CD14-positive monocyte (primary cell): ENCODE measurements around the gene WDTC1. TPM values are rescaled to one million over a fixed set of nuclear protein-coding genes. Genes with fewer than 3 reads are reported as not detected.
A peak's percentile ranks its signal among the peaks of the same experiment; 100 is the strongest.

Source experiments
- DNase-seq, 3 donors: peaks; one replicate each; pipeline ENCODE4 v3.0.0-alpha.2; 2011 to 2022
- H2AFZ ChIP-seq: 2 replicates; pipeline ENCODE4 v1.6.0; 2012; ENCODE audit warnings: mild to moderate bottlenecking, low read depth, low read length, inconsistent platforms; ENCODE audit not compliant: insufficient read depth, poor library complexity, severe bottlenecking
- H3K27ac ChIP-seq, 2 donors: 1 replicate in 1 of 2; 2 replicates in 1 of 2; pipeline ENCODE4 v1.5.1; 2012 to 2013; ENCODE audit warnings: low read length in 2 of 2, control low read depth in 1 of 2, inconsistent platforms in 1 of 2, low read depth in 1 of 2, mild to moderate bottlenecking in 1 of 2
- H3K27me3 ChIP-seq, 2 donors: one replicate each; pipeline versions ENCODE4 v1.6.0 to v1.6.1; 2011 to 2013; ENCODE audit warnings: low read length in 2 of 2; ENCODE audit not compliant: control insufficient read depth in 2 of 2, insufficient read depth in 2 of 2
- H3K36me3 ChIP-seq, 2 donors: replicated peaks in 1 of 2; 1 replicate in 1 of 2; 2 replicates in 1 of 2; pipeline versions ENCODE4 v1.5.1 to v1.6.1; 2012 to 2013; ENCODE audit warnings: low read length in 2 of 2, control low read depth in 1 of 2, inconsistent platforms in 1 of 2, mild to moderate bottlenecking in 1 of 2; ENCODE audit not compliant: insufficient read depth in 2 of 2, control insufficient read depth in 1 of 2
- H3K4me1 ChIP-seq, 2 donors: 1 replicate in 1 of 2; 2 replicates in 1 of 2; pipeline versions ENCODE4 v1.5.1 to v1.6.1; 2012 to 2013; ENCODE audit warnings: low read length in 2 of 2, control low read depth in 1 of 2, inconsistent platforms in 1 of 2, mild to moderate bottlenecking in 1 of 2, moderate library complexity in 1 of 2; ENCODE audit not compliant: insufficient read depth in 2 of 2, control insufficient read depth in 1 of 2
- H3K4me2 ChIP-seq: replicated peaks from 2 replicates; pipeline ENCODE3; 2012; ENCODE audit warnings: low read length, moderate library complexity, mild to moderate bottlenecking; ENCODE audit not compliant: poor library complexity, severe bottlenecking; ENCODE audit errors: extremely low read depth
- H3K4me3 ChIP-seq, 3 experiments: fragments of 200-600 bp in 1 of 3; sonication (generic) in 1 of 3; replicated peaks in 1 of 3; 1 replicate in 2 of 3; 2 replicates in 1 of 3; pipeline ENCODE4 v1.5.1; 2011 to 2013; ENCODE audit warnings: low read length in 3 of 3, mild to moderate bottlenecking in 3 of 3, control low read depth in 2 of 3, low read depth in 2 of 3, inconsistent platforms in 1 of 3, moderate library complexity in 1 of 3
- H3K79me2 ChIP-seq: 2 replicates; pipeline ENCODE4 v1.6.0; 2012; ENCODE audit warnings: mild to moderate bottlenecking, control low read depth, inconsistent platforms, low read length, moderate library complexity; ENCODE audit not compliant: insufficient read depth
- H3K9ac ChIP-seq: 2 replicates; pipeline ENCODE4 v1.6.0; 2017; ENCODE audit warnings: low read length, mild to moderate bottlenecking; ENCODE audit not compliant: insufficient read depth, poor library complexity, severe bottlenecking
- H3K9me3 ChIP-seq, 2 donors: replicated peaks in 1 of 2; 1 replicate in 1 of 2; 2 replicates in 1 of 2; pipeline versions ENCODE4 v1.5.1 to v1.6.1; 2012 to 2013; ENCODE audit warnings: low read length in 2 of 2, control low read depth in 1 of 2; ENCODE audit not compliant: control insufficient read depth in 1 of 2, insufficient read depth in 1 of 2
- H4K20me1 ChIP-seq: 2 replicates; pipeline ENCODE4 v1.6.0; 2012; ENCODE audit warnings: mild to moderate bottlenecking, low read length, control low read depth, moderate library complexity; ENCODE audit not compliant: insufficient read depth
- H3K27ac Mint-ChIP-seq, 7 donors: one replicate each; pipeline ENCODE4 v1.8.0; 2020; ENCODE audit warnings: mild to moderate bottlenecking in 7 of 7, mixed read lengths in 7 of 7, moderate library complexity in 6 of 7, inconsistent platforms in 2 of 7
- H3K27me3 Mint-ChIP-seq, 3 donors: one replicate each; pipeline ENCODE4 v1.8.0; 2021 to 2022; ENCODE audit warnings: low read depth in 3 of 3, mild to moderate bottlenecking in 3 of 3, mixed read lengths in 3 of 3, moderate library complexity in 3 of 3, inconsistent platforms in 1 of 3
- H3K36me3 Mint-ChIP-seq, 2 donors: one replicate each; pipeline ENCODE4 v1.8.0; 2020; ENCODE audit warnings: mixed read lengths in 2 of 2, inconsistent platforms in 1 of 2, mild to moderate bottlenecking in 1 of 2
- H3K4me1 Mint-ChIP-seq: one replicate; pipeline ENCODE4 v1.8.0; 2020; ENCODE audit warnings: mild to moderate bottlenecking, mixed read lengths
- H3K4me3 Mint-ChIP-seq, 2 donors: one replicate each; pipeline ENCODE4 v1.8.0; 2020; ENCODE audit warnings: mild to moderate bottlenecking in 2 of 2, mixed read lengths in 2 of 2, moderate library complexity in 1 of 2
- H3K9me3 Mint-ChIP-seq, 7 donors: one replicate each; pipeline ENCODE4 v1.8.0; 2020 to 2022; ENCODE audit warnings: mixed read lengths in 7 of 7, mild to moderate bottlenecking in 6 of 7, moderate library complexity in 6 of 7, inconsistent platforms in 2 of 7
- WGBS: methylation state at CpG from one replicate; pipeline ENCODE4 v1.1.5; 2013; ENCODE audit warnings: missing lambda C conversion rate; ENCODE audit not compliant: insufficient coverage; 5-methylcytosine and 5-hydroxymethylcytosine counted together
- intact Hi-C, 2 donors: fragments of 100-400 bp; cut with micrococcal nuclease; formaldehyde crosslinking; loops; one replicate each; pipeline versions ENCODE4 v1.15.0 to v1.15.1; 2023
- polyA plus RNA-seq, 3 donors: library from polyadenylated mRNA; depleted of rRNA in 1 of 3; unstranded in 2 of 3; stranded (reverse) in 1 of 3; fragments of 300-500 nt in 2 of 3; fragments of >200 nt in 1 of 3; fragmentation: Illumina TruSeq in 2 of 3; gene quantifications; 1 replicate in 2 of 3; 2 replicates in 1 of 3; pipeline ENCODE4 v1.2.3, GENCODE V29; 2012 to 2021
- TF ChIP-seq, protein P1 (sequence below): fragments of 200-600 bp; IDR thresholded peaks from one replicate; pipeline ENCODE4 v1.8.0; 2022; ENCODE audit warnings: antibody characterized with exemption, mild to moderate bottlenecking

Gene WDTC1
- polyA plus RNA-seq, 3 donors: 2.1 to 26.6 (median 4.3) TPM

DNA sequence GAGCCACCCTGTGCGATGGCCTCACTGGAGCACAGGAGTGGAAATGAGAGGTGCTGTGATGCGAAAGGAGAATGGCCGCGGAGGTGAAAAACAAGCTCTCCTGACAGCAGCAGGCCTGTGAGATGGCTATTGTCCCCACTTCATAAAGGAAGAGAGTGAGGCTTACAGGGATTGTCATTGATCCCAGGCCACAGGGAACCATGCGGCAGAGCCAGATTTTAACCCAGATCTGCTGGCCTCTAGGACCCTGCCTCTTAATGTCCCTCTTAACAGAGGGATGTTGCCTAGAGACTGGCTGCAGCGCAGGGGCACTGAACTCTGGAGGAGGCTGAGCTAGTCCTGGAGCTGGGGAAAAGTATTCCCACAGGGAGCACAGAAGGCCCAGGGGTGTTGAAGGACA lies 104.3 kb downstream of the WDTC1 start:
- Histone ChIP-seq H4K20me1 (no peaks in the 10 kb centered on the region), H3K4me3 (no peak overlapping the region), H3K9ac (no peak overlapping the region), H3K4me1 (peaks cover 37 to 44% of the 10 kb centered on the region in 2 donors), H3K27ac (no peak overlapping the region), H3K36me3 (peaks cover 30 to 32% of the 10 kb centered on the region in 2 donors), H3K79me2 (peaks cover 19% of the 10 kb centered on the region), H2AFZ (no peak overlapping the region), H3K9me3 (no peaks in the 10 kb centered on the region), H3K4me2 (no peak overlapping the region), H3K27me3 (no peaks in the 10 kb centered on the region)
- Mint-ChIP-seq H3K27me3 (peaks cover 1 to 2% (median 2%) of the 10 kb centered on the region in 3 donors), H3K27ac (peak overlapping the region in 3 of 7 donors; percentile 53 to 83 (median 70)), H3K4me1 (peaks cover 41% of the 10 kb centered on the region), H3K4me3 (no peak overlapping the region), H3K36me3 (peaks cover 37 to 41% of the 10 kb centered on the region in 2 donors), H3K9me3 (no peaks in the 10 kb centered on the region)
- TF ChIP-seq, protein P1, sequence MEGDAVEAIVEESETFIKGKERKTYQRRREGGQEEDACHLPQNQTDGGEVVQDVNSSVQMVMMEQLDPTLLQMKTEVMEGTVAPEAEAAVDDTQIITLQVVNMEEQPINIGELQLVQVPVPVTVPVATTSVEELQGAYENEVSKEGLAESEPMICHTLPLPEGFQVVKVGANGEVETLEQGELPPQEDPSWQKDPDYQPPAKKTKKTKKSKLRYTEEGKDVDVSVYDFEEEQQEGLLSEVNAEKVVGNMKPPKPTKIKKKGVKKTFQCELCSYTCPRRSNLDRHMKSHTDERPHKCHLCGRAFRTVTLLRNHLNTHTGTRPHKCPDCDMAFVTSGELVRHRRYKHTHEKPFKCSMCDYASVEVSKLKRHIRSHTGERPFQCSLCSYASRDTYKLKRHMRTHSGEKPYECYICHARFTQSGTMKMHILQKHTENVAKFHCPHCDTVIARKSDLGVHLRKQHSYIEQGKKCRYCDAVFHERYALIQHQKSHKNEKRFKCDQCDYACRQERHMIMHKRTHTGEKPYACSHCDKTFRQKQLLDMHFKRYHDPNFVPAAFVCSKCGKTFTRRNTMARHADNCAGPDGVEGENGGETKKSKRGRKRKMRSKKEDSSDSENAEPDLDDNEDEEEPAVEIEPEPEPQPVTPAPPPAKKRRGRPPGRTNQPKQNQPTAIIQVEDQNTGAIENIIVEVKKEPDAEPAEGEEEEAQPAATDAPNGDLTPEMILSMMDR: no peak
- no peak for DNase-seq
- 72% methylated on average over 2 of the region's 6 CpGs for WGBS
- intact Hi-C loops: no loop called here

DNA sequence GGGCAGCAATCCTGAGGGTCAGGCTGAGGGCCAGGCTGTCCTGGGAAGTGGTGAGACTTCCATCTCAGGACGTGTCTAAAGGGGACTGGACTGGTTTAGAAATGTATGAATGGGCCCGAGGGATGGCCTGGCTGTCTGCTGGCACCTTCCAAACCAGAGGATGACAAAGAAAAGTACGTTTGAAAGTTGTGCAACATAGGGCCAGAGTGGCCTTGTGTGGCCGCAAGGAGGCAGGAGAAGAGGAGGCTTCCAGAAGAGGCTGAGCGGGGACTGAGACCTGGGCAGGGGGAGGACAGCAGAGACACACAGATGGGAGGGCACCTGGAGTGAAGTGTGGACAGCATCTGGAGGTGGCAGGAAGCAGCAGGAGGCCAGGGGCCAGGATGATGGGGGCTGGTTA lies 104.8 kb downstream of the WDTC1 start:
- H3K9me3 Mint-ChIP-seq: no peaks in the 10 kb centered on the region
- Histone ChIP-seq H3K4me1 (peaks cover 41 to 49% of the 10 kb centered on the region in 2 donors), H3K9ac (no peak overlapping the region), H3K27ac (no peak overlapping the region), H3K4me3 (no peak overlapping the region), H3K9me3 (no peaks in the 10 kb centered on the region), H3K36me3 (peaks cover 26 to 27% of the 10 kb centered on the region in 2 donors), H4K20me1 (no peaks in the 10 kb centered on the region), H3K27me3 (no peaks in the 10 kb centered on the region), H3K4me2 (no peak overlapping the region), H2AFZ (no peak overlapping the region), H3K79me2 (peaks cover 22% of the 10 kb centered on the region)
- peaks cover 1 to 2% (median 2%) of the 10 kb centered on the region in 3 donors for H3K27me3 Mint-ChIP-seq
- peaks cover 46% of the 10 kb centered on the region for H3K4me1 Mint-ChIP-seq
- H3K4me3 Mint-ChIP-seq: no peak overlapping the region
- intact Hi-C loops: no loop called here
- peak overlapping the region in 5 of 7 donors; percentile 4 to 83 (median 42) for H3K27ac Mint-ChIP-seq
- peaks cover 32 to 37% of the 10 kb centered on the region in 2 donors for H3K36me3 Mint-ChIP-seq
- 28% methylated on average over 5 of the region's 5 CpGs for WGBS
- peak in 1 of 3 donors; percentile 29 for DNase-seq
- TF ChIP-seq, protein P1: no peak
